Stimulated activated CD8-positive, alpha-beta memory T cell treated with anti-CD3 and anti-CD28 coated beads, Interleukin-2, amount 100 ng/mL, for 48 hours (primary cell): ENCODE results near the gene S100P.
"Not testable (repeated sequence)": the region's sequence is repeated elsewhere in the genome, so short reads cannot be mapped to it uniquely, and the experiment has no call there.

Experiments used
- DNase-seq, 2 donors: peaks; one replicate each; pipeline ENCODE4 v3.0.0-alpha.2; 2020; ENCODE audit warnings: low read depth in 2 of 2

The S100P gene

GRCh38 chr4:6693231-6694176 is at the start of gene S100P:
S100P (plus strand) TSS chr4:6693878; CDS start chr4:6693933, 55 bp downstream.
- DNase-seq = no peak

GRCh38 chr4:6644792-6645530 is 48.7 kb upstream of the S100P start:
- DNase-seq = no peak

DNA sequence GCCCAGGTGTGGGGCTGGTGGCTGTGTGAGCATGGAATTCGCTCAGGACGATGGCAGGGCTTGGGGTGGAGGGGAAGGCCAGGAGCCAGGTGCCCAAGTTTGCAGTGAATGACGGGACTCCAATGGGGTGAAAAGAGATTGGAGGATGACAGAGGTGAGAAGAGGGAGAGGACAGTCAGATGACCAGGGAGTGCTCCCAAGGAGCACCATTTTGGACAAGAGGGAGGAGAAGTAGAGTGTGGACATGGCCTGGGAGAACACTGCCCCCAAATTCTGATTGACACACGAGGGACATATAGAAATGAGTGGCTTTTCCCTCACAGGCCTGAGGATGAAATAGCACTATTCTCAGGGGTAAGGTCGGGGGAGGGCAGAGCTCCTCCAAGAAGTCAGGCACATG is 46.5 kb upstream of the S100P start:
- DNase-seq = no peak

- DNase-seq = no peak
Observed at GRCh38 chr4:6647582-6648230, 46.0 kb upstream of the S100P start.

- DNase-seq = no peak
Observed at GRCh38 chr4:6649216-6649615, 44.5 kb upstream of the S100P start.

GRCh38 chr4:6654211-6654610 is 39.5 kb upstream of the S100P start:
- not testable (repeated sequence) for DNase-seq

- DNase-seq = not testable (repeated sequence)
Observed at GRCh38 chr4:6655291-6655690, 38.4 kb upstream of the S100P start.

DNA sequence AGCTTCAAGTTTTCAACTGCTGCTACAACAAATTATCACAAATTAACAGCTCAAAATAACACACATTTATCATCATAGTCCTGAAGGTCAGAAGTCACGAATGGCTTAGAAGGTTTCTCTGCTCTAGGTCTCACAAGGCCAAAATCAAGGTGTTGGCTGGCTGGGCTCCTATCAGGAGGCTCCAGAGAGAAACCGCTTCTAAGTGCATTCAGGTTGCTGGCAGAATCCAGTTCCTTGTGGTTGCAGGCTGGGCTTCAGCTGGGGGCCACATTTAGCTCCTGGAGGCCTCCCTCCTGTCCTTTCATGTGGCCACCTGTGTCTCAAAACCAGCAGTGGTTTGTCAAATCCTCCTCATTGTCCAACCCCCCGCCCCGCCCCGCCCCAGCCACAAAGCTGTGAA is 37.8 kb upstream of the S100P start:
- no peak for DNase-seq

DNA sequence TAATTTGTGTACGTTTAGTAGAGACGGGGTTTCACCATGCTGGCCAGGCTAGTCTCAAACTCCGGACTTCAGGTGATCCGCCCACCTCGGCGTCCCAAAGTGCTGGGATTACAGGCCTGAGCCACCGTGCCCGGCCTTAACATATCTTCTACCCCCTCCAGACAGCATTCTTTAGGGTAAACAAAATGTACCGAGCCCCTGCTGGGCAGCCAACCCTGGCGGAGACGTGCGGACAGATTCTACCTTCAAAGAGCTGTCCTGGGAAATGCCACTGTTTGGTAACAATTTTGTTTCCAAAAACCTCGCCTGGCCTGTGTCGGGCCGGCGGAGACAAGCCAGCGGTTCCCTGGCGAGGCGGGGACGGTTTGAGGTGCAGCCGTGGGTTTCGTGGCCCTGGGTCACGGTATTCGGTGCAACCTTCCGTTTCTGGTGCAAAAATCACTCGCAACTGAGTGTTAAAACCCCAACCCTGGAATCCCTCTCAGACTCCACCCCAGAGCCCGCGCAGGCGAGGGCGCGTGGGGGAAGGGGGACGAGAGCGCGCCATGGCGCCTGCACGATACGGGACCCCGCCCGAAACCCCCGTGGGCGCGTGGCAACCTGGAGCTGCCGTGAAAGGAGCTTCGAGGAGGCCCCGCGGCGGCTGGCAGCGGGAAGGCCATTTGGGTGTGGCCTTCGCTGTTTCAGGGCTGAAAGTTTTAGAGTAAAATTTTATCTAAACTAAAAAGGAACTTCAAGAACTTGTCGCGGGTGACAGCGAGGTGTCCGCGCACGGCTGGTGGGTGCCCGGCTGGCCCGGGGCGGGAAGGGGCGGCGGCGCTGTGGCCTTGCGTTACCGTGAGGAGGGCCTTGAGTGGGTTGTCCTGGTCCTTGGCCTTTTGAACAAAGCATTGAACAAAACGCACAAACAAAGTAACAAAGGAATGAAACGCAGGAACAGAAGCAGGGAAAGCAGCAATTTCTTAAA is 36.2 kb upstream of the S100P start:
- DNase-seq = no peak

DNA sequence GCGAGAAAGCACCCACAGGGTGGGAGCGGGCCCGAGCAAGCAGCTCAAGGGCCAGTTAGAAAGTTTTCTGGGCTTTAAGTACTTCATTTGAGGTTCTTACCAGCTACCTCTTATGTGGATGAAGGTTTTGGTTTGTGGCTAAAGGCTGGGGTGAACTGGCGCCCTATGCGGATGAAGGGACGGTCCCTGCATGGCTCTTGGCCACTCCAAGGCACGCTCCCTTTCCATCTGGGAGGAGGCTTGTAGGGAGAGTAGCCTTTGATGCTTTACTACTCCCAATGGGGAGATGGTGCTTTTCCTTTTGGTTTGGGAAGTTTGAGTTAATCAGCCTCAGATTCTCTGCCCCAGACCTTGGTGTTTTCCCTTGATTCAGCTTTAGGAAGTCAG is 35.5 kb upstream of the S100P start:
- DNase-seq = no peak

- no peak for DNase-seq
Observed at GRCh38 chr4:6658597-6659075, 35.0 kb upstream of the S100P start.

DNA sequence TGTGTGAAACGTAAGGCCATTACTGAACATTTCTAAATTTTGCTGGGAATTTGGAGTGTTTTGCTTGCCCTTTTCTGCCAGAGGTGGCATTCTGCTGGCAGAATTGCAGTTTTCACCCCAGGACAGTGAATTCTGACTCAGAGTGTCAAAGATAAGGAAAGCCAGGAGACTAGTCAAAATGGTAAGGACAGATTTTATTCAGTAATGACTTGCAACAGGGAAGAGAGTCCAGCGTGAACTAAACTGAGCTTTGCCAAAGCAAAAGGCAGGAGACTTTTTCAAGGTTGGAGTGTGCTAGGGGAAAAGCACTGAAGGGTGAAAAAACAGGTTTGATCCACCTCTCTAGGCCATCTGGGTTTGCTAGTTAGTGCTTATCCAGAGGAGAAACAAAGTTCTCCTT is 33.8 kb upstream of the S100P start:
- DNase-seq = no peak

- DNase-seq = no peak
Observed at GRCh38 chr4:6660430-6660829, 33.2 kb upstream of the S100P start.

DNA sequence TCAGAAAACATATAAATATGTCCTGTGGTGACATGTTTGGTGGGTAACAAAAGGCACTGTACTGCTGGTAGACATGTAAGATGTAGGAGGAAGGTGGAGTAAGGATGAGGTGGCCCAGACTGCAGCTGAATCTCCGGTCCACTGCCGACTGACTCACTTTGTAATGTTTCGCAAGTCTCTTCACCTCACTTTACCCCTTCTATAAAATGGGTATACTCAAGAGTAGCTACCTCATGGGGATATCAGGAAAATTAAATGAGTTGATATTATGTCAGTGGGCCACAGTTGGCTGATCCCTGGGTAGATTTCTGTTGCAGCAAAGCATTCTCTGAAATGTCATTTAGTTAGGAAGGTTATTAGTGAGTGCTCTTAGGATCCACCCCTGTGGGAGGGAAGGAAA is 31.1 kb upstream of the S100P start:
- DNase-seq = no peak

GRCh38 chr4:6663596-6664393 is 29.9 kb upstream of the S100P start:
- no peak for DNase-seq

DNA sequence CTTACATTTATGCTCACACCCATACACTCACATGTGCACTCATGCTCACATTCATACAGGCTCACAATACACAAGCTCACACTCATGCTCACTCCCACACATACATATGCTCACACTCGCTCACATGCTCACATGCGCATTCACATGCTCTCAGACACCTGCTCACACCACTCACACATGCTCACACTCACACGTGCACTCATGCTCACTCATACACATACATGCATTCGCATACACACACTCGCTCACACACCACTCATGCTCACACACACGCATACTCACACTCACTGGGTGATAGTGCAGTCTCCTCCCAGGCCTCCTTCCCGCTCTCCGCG is 28.4 kb upstream of the S100P start:
- no peak for DNase-seq

DNA sequence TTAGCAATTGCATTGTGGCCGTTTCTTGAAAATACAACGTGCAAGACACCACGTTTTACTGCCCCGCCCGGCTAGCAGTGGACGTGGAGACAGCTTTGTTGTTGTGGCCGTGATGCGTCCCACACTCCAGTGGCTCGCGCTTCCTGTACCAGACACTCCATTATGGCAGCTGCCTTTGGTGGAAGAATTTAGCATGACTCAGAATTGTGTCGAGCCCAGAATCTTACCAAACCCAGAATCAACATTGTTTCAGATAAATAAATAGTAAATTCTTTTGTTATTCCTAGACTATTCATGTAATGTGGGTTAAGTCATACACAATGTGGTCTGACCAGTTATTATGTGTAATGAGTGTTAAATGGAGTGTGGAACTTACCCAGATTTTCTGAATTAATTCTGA is 25.3 kb upstream of the S100P start:
- no peak for DNase-seq

- DNase-seq = no peak
Observed at GRCh38 chr4:6671648-6672047, 22.0 kb upstream of the S100P start.

GRCh38 chr4:6672131-6672530 is 21.5 kb upstream of the S100P start:
- no peak for DNase-seq

DNA sequence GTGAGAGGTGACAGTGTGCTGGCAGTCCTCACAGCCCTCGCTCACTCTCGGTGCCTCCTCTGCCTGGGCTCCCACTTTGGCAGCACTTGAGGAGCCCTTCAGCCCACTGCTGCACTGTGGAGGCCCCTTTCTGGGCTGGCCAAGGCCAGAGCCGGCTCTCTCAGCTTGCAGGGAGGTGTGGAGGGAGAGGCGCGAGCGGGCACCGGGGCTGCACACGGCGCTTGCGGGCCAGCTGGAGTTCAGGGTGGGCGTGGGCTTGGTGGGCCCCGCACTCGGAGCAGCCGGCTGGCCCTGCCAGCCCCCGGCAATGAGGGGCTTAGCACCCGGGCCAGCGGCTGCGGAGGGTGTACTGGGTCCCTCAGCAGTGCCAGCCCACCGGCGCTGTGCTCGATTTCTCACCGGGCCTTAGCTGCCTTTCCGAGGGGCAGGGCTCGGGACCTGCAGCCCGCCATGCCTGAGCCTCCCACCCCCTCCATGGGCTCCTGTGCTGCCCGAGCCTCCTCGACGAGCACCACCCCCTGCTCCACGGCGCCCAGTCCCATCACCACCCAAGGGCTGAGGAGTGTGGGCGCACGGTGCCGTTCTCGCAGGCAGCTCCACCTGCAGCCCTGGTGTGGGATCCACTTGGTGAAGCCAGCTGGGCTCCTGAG is 21.0 kb upstream of the S100P start:
- not testable (repeated sequence) for DNase-seq
